ENCODE results near the gene ASB6. TPM values are rescaled to one million over a fixed set of nuclear protein-coding genes. Genes with fewer than 3 reads are reported as not detected.

The ASB6 gene
- total RNA-seq, 1 experiment from 2014 or later, result 24.4 TPM

GRCh38 chr9:129624168-129624759 is 17.7 kb downstream of the ASB6 start:
- DNase-seq, result peak; percentile 54
- no peak overlapping the region for H3K4me3 ChIP-seq
- H3K36me3 ChIP-seq, result peaks cover 21% of the 10 kb centered on the region
- H3K27me3 ChIP-seq, result no peaks in the 10 kb centered on the region
- no peaks in the 10 kb centered on the region for H3K9me3 ChIP-seq

DNA sequence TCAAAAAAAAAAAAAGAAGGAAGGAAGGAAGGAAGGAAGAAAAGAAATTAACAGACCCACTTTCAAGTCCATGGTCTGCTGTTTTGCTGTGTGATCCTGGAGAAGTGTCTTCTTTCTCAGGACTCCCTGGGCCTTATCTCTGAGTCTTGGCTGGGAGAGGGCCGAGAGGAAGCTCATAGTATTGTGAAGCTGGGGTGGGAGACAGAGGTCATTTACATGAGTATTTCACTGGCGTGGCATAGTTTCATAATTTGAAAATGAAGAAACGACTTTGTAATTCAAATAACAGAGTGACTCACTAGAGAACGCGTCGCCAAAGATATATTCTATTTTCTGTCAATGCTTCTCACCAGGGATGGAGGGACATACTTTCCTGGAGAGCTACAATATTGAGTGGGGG is 18.6 kb downstream of the ASB6 start:
- no peak overlapping the region for H3K4me3 ChIP-seq
- no peak for DNase-seq
- H3K36me3 ChIP-seq, result peaks cover 17% of the 10 kb centered on the region
- H3K27me3 ChIP-seq, result no peaks in the 10 kb centered on the region
- no peaks in the 10 kb centered on the region for H3K9me3 ChIP-seq

- Histone ChIP-seq H3K36me3 (no peaks in the 10 kb centered on the region), H3K4me3 (peak within 1 kb of the TSS; percentile 35), H3K9me3 (no peaks in the 10 kb centered on the region), H3K27me3 (no peaks in the 10 kb centered on the region)
- DNase-seq, result no peak
Observed at GRCh38 chr9:129620669-129621295, 21.2 kb downstream of the ASB6 start, which contains the start of gene C9orf50. C9orf50 (minus strand) TSS chr9:129621101; CDS start chr9:129620574, 527 bp downstream.

- no peak for DNase-seq
- Histone ChIP-seq H3K4me3 (peak overlapping the region; percentile 35), H3K27me3 (no peaks in the 10 kb centered on the region), H3K36me3 (no peaks in the 10 kb centered on the region), H3K9me3 (no peaks in the 10 kb centered on the region)
Observed at GRCh38 chr9:129619787-129620668, 21.9 kb downstream of the ASB6 start.

DNA sequence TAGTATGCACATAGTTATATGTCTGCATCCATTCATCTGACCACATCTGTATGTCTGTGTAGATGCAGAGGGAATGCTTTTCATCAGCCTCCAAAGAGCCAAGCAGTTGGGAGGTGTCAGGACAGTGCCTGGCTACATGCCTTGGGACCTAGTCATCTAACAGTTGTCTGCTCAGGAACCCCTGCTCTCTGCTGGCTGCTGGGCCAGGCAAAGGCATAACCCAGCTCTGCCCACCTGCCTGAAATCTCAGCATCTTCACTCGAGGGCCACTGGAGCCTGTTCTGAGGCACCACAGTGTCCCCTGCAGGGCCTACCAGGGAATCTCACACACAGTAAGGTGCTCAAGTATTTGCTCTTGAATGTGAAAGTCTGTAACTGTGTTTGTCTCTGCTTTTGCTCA is 24.8 kb downstream of the ASB6 start:
- DNase-seq, result peak; percentile 61
- Histone ChIP-seq H3K36me3 (no peaks in the 10 kb centered on the region), H3K27me3 (no peaks in the 10 kb centered on the region), H3K9me3 (no peaks in the 10 kb centered on the region), H3K4me3 (no peak overlapping the region)

DNA sequence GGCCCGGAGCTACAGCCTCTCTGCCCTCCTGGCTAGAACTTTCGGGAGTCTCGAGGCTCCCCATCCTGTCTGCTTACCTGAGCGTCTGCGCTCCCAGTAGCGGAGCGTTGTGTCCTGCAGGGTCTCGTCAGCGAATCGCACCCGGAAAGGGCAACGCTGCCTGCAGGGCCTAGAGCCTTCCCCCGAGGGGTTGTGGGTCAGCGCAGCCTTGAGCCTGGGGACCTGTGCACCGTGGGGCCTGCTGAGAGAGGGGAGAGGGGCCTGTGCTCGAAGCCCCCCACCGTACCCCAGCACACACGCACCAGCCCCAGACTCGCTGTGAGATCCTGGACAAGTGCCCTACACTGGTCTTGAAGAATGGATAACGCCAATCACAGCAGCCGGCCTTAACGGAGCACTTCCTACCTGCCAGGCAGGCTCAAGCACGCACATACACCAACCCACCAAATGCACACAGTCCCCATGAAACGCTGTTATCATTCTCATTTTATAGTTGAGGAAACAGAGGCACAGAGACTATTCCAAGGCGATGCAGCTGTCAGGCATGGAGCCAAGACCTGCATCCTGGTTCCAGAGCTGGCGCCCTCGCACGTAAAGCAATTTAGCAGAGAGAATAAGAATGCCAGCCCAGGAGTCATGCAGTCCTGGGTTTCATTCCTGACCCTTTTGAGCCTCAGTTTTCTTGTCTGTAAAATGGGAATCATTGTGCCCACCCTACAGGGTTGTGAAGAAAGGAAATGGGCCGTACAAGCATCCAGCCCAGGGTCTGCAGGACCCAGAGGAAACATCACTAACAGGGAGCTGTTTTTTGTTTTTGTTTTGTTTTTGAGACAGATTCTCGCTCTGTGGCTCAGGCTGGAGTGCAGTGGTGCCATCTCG is 26.3 kb downstream of the ASB6 start:
- H3K27me3 ChIP-seq, result no peaks in the 10 kb centered on the region
- no peaks in the 10 kb centered on the region for H3K9me3 ChIP-seq
- no peaks in the 10 kb centered on the region for H3K36me3 ChIP-seq
- DNase-seq, result no peak
- no peak overlapping the region for H3K4me3 ChIP-seq

- no peaks in the 10 kb centered on the region for H3K9me3 ChIP-seq
- H3K36me3 ChIP-seq, result no peaks in the 10 kb centered on the region
- no peaks in the 10 kb centered on the region for H3K27me3 ChIP-seq
- H3K4me3 ChIP-seq, result no peak overlapping the region
- DNase-seq, result no peak
Observed at GRCh38 chr9:129614932-129615331, 27.0 kb downstream of the ASB6 start.

DNA sequence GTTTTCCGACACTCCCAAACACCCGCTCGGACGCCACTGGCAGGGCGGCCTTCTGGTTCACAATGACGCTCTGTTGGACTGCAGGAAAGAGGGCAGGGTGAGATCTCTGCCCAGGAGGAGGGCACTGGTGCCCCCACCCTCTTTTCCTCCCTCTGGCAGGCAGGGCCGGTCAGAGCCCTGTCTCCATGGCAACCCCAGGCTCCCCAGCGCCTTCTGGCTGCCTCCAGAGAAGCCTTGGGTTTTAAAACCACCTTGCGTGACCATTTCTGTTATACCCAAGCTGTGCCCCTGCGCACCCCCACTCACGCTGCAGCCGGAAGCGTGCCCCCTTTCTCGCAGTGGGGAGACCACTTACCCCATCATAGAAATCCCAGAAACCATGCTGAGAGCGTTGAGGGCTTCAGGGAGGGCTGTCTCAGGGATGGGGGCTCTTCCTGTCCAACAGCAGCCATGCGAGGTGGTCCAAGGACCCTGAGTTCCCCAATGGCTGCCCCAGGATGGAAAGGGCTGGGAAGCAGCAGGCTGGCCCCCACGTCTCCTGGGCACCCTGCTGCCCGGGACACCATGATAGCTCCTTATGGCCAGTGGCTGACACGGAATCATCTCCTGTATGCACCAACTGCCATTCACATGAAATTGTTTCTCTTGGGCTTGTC is 28.3 kb downstream of the ASB6 start:
- H3K4me3 ChIP-seq, result no peak overlapping the region
- H3K36me3 ChIP-seq, result no peaks in the 10 kb centered on the region
- H3K27me3 ChIP-seq, result no peaks in the 10 kb centered on the region
- H3K9me3 ChIP-seq, result no peaks in the 10 kb centered on the region
- no peak for DNase-seq

- DNase-seq, result no peak
- no peaks in the 10 kb centered on the region for H3K36me3 ChIP-seq
- no peaks in the 10 kb centered on the region for H3K9me3 ChIP-seq
- no peaks in the 10 kb centered on the region for H3K27me3 ChIP-seq
- no peak overlapping the region for H3K4me3 ChIP-seq
Observed at GRCh38 chr9:129612815-129613519, 29.0 kb downstream of the ASB6 start.

- DNase-seq, result no peak
- H3K4me3 ChIP-seq, result no peak overlapping the region
- no peaks in the 10 kb centered on the region for H3K9me3 ChIP-seq
- no peaks in the 10 kb centered on the region for H3K27me3 ChIP-seq
- H3K36me3 ChIP-seq, result no peaks in the 10 kb centered on the region
Observed at GRCh38 chr9:129612123-129612522, 29.8 kb downstream of the ASB6 start.

DNA sequence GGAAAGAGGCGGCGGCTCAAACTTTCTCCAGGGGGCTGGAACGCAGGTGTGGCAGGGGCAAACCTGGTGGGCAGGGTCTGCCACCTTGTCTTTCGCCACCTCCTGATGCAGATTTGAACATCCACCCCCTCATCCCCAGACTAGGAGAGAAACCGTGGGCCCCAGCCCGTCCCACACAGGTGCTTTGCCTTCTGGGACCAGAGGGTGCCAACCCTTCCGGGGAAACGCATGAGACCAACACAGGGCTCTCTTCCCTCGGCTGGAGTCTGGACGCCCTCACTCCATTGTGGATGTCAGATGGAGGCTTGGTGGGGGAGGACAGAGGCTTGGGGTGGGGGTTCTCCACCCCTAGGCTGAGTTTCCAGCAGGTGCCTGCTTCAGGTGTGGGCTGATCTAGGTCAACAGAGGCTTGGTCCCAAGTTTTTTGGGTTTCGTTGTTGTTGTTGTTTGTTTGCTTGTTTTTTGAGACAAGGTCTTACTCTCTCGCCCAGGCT is 30.6 kb downstream of the ASB6 start:
- H3K36me3 ChIP-seq, result no peaks in the 10 kb centered on the region
- no peaks in the 10 kb centered on the region for H3K9me3 ChIP-seq
- no peak overlapping the region for H3K4me3 ChIP-seq
- DNase-seq, result no peak
- no peaks in the 10 kb centered on the region for H3K27me3 ChIP-seq

DNA sequence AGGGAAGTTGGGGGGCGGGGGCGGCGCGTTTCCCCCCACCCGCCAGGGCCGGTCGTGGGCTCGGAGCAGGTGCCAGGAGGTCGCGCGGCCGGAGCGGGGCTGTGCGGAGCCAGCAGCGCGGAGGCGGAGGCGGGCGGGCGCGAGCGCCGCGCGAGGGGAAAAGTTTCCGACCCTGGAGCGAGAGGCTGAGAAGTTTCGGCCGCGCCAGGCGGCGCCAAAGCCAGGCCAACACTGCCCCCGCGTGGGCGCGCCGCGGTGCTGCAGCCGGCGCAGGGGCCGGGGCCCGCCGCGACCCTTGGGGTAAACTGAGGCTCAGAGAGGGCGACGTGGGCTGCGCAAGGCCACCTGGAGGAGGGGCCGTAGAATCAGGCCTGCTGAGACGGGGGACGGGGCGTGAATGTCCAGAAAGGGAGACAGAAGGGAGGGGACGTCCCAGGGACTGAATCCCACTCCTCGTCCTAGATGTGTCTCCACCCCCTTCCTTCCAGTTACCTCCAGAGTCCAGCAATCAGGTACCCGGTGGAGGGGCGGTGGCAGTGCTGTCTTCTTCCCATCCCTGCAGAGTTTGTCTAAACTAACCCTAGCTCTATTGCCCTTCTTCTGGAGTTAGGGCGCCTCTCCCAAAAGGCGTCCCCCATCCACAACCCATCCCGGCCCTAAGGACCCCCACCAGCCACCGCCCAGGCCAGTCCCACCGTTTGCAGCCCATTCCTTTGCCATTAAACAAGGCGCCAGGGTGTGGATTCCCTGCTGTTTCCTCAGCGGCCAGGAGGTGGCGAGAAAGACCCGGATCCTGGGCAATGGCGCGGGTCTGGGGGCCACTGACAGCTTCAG is 31.3 kb downstream of the ASB6 start:
- H3K9me3 ChIP-seq, result no peaks in the 10 kb centered on the region
- H3K4me3 ChIP-seq, result peak overlapping the region; percentile 47
- DNase-seq, result peak; percentile 74
- no peaks in the 10 kb centered on the region for H3K36me3 ChIP-seq
- H3K27me3 ChIP-seq, result no peaks in the 10 kb centered on the region

- H3K27me3 ChIP-seq, result no peaks in the 10 kb centered on the region
Observed at GRCh38 chr9:129610213-129610472, 31.8 kb downstream of the ASB6 start.

DNA sequence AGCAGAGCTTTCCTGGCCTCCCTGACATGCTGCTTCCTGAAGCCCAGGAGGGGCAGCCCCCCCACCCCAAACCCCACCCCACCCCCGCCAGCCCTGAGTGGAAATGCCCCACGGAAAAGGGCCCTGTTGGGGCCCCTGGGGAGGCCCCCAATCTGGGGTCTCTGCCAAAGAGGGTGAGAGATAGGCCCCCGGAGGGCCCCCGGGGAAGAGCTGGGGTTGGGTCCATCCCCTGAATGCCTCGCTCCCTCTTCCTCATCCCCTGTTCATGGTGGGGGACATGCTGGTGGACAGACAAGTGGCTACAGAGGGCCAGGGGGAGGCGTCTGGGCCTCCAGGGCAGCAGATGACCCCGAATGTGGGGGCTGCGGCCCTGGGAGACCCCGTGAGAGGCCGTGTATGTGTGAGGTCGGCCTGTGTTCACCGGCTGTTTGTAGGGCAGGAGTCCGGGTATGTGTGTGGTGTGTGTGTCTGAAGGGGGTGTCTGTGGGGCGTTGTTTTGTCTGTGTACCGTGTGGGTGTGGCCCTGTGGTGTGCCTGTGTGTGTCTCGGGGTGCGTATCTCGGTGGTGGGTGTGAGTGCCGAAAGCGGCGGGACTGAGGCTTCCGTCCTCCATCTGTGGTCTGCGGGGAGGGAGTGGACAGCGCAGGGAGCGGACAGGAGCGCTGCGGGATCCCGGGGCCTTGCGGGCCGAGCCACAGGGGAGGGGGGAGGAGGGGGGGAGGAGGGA is 32.3 kb downstream of the ASB6 start:
- H3K9me3 ChIP-seq, result no peaks in the 10 kb centered on the region
- H3K36me3 ChIP-seq, result no peaks in the 10 kb centered on the region
- DNase-seq, result no peak
- no peak overlapping the region for H3K4me3 ChIP-seq
- no peaks in the 10 kb centered on the region for H3K27me3 ChIP-seq

More at GRCh38 chr9:129610213-129610472, 31.8 kb downstream of the ASB6 start:
- H3K36me3 ChIP-seq, result no peaks in the 10 kb centered on the region
- H3K4me3 ChIP-seq, result peak overlapping the region; percentile 47
- DNase-seq, result no peak
- no peaks in the 10 kb centered on the region for H3K9me3 ChIP-seq
